Measurements from ENCODE around the gene ZNF212. TPM values are rescaled to one million over a fixed set of nuclear protein-coding genes. Genes with fewer than 3 reads are reported as not detected.

ZNF212 gene
- total and polyA plus RNA-seq, 12 donors, result 3.6 to 5.9 (median 4.8) TPM

- no peaks in the 10 kb centered on the region for H3K27me3 ChIP-seq
- intact Hi-C loops (cut with DNase I), result no loop called here
- WGBS, 2 donors, result 97 to 99% methylated on average over 6 of the region's 6 CpGs
- peaks cover 0 to 21% (median 8%) of the 10 kb centered on the region in 9 donors for H3K4me1 ChIP-seq
- no peak for TF ChIP-seq CTCF (IDR thresholded peaks at IDR 0.05)
- ATAC-seq (no peak), DNase-seq (no peak)
- no peaks in the 10 kb centered on the region for H3K9me3 ChIP-seq
- no peak overlapping the region for H3K27ac ChIP-seq
- peaks cover 0 to 41% (median 0%) of the 10 kb centered on the region in 9 donors for H3K36me3 ChIP-seq
- no peak overlapping the region for H3K4me3 ChIP-seq
Measured at GRCh38 chr7:149286811-149287400, 47.5 kb downstream of the ZNF212 start.

DNA sequence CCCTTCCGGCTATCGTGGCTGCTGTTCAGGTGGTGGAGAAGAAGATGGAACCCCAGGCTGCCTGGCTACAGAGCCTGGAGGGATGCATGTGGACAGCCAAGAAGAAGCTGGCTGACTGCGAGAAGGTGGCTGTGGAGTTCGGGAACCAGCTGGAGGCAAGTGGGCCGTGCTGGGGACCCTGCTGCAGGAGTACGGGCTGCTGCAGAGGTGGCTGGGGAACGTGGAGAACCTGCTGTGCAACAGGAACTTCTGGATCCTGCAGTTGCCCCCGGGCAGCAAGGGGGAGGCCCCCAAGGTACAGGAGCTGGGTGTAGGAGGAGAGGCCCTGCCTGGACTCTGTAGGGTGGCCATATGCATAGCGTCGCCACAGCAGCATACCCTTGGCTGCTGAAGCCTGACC, 48.2 kb downstream of the ZNF212 start:
- no peak for DNase-seq
- no peak for ATAC-seq
- peaks cover 0 to 21% (median 8%) of the 10 kb centered on the region in 9 donors for H3K4me1 ChIP-seq
- intact Hi-C loops (cut with DNase I), result no loop called here
- 94% methylated on average over 10 of the region's 10 CpGs for WGBS, 2 donors
- no peaks in the 10 kb centered on the region for H3K9me3 ChIP-seq
- H3K36me3 ChIP-seq, result peaks cover 0 to 41% (median 0%) of the 10 kb centered on the region in 9 donors
- H3K4me3 ChIP-seq, result no peak overlapping the region
- no peaks in the 10 kb centered on the region for H3K27me3 ChIP-seq
- no peak overlapping the region for H3K27ac ChIP-seq
- no peak for TF ChIP-seq CTCF (IDR thresholded peaks at IDR 0.05)

GRCh38 chr7:149289262-149289661, 49.8 kb downstream of the ZNF212 start:
- no peaks in the 10 kb centered on the region for H3K9me3 ChIP-seq
- 95 to 99% methylated on average over 8 of the region's 8 CpGs for WGBS, 2 donors
- H3K36me3 ChIP-seq, result peaks cover 0 to 52% (median 0%) of the 10 kb centered on the region in 9 donors
- intact Hi-C loops (cut with DNase I), result no loop called here
- H3K27ac ChIP-seq, result no peak overlapping the region
- no peak for DNase-seq
- H3K27me3 ChIP-seq, result no peaks in the 10 kb centered on the region
- H3K4me1 ChIP-seq, result peaks cover 0 to 21% (median 8%) of the 10 kb centered on the region in 9 donors
- ATAC-seq, result no peak
- TF ChIP-seq CTCF (IDR thresholded peaks at IDR 0.05), result no peak
- no peak overlapping the region for H3K4me3 ChIP-seq

DNA sequence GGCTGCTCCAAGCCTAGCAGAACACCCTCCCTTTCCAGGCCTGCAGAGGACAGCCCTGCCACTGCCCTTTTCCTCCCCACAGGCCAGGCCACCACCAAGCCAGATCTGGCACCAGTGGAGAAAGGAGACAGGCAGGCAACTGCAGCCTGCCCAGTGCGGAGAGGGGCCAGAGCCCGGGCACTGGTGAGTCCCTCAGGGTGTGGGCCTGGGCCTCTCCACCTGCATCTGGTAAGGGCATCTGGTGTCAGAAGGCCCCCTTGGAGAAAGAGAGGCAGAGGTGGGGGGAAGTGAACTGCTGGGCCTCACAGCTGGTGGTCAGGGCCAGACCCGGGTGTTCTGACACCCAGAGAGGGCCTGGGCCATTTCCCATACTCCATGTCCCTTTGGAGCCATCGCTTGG, 50.4 kb downstream of the ZNF212 start:
- H3K27me3 ChIP-seq, result no peaks in the 10 kb centered on the region
- peaks cover 0 to 17% (median 8%) of the 10 kb centered on the region in 9 donors for H3K4me1 ChIP-seq
- no peak for DNase-seq
- H3K9me3 ChIP-seq, result no peaks in the 10 kb centered on the region
- H3K36me3 ChIP-seq, result peaks cover 0 to 58% (median 4%) of the 10 kb centered on the region in 9 donors
- no peak for TF ChIP-seq CTCF (IDR thresholded peaks at IDR 0.05)
- no peak for ATAC-seq
- intact Hi-C loops (cut with DNase I), result no loop called here
- WGBS, 2 donors, result 93 to 97% methylated on average over 4 of the region's 4 CpGs
- H3K27ac ChIP-seq, result no peak overlapping the region
- no peak overlapping the region for H3K4me3 ChIP-seq

All from heart right ventricle (tissue), 16 donors.